Muscle of arm (tissue), 12 donors: ENCODE measurements around the gene RANBP3. TPM values are rescaled to one million over a fixed set of nuclear protein-coding genes. Genes with fewer than 3 reads are reported as not detected.

ENCODE experiments used
- DNase-seq: peaks from one replicate; pipeline ENCODE4 v3.0.0-alpha.2; 2013
- polyA plus RNA-seq, 12 donors: library from polyadenylated mRNA; unstranded; fragments of 120-200 nt; gene quantifications; one replicate each; pipeline ENCODE4 v1.2.1, GENCODE V29; 2013; ENCODE audit not compliant: insufficient read length in 12 of 12

The RANBP3 gene
- polyA plus RNA-seq, 12 donors: 36.6 to 89.2 (median 43.6) TPM; not detected in 1

DNA sequence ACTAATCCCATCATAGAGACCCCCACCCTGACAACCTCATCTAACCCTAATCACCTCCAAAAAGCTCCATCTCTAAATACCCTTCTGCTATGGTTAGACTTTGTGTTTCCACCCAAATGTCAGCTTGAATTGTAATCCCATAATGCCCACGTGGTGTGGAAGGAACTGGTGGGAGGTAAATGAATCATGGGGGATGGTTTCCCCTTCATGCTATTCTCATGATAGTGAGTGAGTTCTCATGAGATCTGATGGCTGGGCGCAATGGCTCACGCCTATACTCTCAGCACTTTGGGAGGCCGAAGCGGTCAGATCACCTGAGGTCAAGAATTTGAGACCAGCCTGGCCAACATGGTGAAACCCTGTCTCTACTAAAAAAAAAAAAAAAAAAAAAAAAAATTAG, 70.7 kb downstream of the RANBP3 start:
- no peak for DNase-seq

DNA sequence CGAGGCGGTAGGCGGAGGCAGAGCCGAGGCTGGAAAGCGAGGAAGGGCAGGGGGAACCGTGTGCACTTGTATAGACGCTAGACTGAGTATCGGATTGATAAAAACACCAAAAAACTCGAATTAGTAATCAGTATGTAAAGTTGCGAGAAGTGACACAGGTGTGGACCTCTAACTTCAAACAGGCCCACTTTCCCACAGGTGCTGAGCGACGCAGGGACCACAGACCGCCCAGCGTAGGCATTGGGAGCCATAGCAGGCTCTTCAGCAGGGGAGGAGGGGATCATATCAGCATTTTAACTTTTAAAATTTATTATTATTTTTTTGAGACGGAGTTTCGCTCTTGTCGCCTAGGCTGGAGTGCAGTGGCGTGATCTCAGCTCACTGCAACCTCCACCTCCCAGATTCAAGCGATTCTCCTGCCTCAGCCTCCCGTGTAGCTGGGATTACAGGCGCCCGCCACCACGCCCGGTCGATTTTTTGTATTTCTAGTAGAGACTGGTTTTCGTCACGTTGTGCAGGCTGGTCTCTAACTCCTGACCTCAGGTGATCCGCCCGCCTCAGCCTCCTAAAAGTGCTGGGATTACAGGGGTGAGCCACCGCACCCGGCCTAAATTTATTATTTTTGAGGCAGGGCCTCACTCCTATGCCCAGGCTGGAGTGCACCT, 72.7 kb downstream of the RANBP3 start:
- no peak for DNase-seq

DNA sequence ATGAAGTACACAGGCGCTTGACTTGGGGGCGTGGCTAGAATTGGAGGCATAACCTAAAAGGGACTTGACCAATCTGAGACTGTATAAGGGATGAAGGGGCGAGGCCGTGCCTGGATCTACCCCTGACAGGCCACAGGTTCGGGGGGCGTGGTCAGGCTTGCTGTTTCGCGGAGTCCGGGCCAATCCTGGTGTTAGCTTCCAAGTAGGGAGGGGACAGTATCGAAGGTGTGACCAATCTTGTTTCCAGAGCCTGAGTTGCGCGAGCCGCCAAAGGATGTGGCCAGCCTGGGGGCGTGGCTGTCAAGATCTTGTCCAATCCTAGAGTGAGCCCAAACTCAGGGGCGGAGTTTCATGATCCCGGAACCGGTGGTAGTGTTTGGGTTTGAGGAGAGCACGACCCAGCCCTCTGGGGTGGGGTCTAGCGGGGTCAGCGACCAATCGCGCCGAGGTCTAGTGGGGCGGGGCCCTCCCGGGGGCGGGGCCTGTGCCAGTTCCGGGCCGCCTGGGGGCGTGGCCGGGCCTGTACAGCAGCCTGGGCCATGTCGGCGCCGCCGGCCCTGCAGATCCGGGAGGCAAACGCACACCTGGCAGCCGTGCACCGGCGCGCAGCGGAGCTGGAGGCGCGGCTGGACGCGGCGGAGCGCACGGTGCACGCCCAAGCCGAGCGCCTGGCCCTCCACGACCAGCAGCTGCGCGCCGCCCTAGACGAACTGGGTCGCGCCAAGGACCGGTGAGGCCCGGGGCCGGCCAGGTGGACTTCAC, 73.4 kb downstream of the RANBP3 start, which contains the start of gene VMAC:
VMAC (plus strand) TSS at position 521 of the 762 bp plus-strand sequence; CDS start at position 540, 19 bp downstream.
- peak; percentile 99 for DNase-seq

DNA sequence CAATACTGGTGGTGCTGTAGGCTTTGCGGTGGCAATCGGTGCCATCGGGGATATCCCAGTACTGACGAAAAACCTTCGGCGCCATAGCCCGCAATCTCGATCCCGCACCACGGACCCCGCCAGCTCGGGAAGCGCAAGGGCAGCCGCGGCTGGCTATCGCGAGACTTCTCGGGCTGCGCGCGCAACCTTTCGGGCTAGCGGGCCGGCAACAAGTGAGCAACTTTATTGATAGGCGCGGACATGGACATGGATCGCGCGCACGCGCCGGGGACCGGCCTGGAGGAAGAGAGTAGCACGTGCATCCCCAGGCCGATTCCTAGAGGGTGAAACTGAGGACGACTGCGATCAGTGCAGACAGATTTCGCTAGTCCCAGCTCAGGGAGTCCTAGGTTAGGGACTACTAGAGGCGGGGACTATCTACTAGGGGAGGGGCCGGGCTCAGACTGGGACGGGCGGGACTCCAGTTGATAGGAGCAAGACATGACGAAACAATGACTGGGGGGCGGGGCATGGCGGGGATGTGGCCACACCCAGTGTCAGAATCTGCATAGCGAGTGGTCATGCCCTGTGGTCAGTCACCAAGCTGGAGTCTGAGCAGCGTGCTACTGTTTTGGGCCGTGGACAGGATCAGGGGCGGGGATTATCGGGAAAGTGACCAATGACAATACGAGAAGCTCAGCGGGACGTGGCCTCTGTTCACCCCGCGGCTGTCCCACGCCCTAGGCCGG, 74.2 kb downstream of the RANBP3 start, which contains the start of gene NDUFA11:
NDUFA11 (minus strand) TSS at position 167 of the 728 bp plus-strand sequence; CDS start at position 85, 82 bp downstream.
- peak; percentile 97 for DNase-seq

DNA sequence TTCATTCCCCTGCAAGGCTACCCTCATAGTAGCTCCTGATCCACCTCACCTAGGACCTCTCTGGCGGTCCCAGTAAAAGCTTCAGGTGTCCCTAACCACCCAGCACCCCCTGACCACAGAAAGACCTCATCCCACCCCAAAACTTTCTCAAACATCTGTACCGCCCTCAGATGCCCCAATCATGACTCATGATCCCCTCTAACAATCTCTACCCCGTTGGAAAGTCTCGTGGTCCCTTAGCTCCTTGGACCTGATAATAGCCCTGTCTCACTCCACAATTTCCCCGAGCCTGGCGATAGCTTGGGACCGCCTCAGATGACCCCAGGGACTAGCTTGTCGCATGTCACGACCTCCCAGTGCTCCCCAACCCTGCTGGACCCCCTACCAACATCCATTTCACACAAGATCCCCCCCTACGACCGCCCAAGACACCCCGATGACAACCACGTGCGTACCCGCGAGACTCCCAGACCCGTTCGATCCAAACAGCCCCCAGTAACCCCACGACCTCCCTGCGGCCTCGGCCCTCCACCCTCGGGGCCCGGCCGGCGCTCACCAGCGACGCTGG, 74.8 kb downstream of the RANBP3 start:
- DNase-seq: no peak

DNA sequence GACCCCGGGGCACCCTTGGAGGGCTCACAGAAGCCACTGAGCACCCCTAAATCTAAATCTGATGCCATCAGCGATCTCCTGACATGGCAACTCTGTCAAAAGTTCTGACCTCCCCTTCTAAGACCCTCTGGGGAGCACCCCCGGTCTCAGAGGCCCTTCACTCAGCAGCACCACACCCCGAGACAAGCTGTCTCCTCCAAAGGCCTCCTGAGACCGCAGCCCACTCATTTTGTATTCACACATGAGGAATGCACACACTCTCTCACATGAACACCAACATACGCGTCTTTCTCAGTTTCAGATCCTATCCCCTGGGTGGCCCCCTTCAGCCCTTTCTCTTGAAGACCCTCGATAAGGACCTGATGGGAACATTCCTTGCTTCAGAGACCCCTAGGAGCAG, 77.0 kb downstream of the RANBP3 start:
- DNase-seq: no peak

DNA sequence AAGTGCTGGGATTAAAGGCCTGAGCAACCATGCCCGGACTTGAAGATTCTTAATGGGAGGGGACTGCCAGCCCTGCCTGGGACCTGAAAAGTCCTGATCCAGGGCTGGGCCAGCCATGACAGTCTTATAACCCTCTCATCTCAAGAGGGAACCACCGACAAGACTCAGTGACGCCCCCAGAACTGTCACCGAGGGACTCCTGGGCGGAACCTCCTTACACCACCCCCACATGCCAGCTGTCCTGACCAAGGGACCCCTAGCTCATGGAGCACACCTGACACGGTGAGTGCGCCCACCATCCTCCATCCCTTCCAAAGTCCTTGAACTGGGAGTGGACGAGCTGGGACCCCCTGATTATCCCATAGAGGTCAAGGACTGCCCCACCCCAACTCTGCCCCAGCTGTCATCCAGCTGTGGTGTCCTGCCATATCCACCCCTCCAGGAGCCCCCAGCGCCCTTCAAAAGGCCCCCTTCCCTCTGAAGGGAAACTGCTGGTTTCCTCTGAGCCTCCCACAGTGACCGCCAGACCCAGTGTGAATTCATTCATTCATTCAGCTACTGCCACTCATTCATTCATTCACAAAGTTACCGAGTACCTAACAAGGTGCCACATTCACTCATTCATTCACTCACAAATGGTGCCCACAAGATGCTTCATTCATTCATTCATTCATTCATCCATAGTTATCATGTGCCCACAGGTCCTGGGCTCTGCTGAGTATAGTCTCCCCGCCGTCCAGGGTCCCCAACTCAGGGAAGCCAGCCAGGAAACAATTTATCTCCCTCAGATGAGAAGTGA, 78.0 kb downstream of the RANBP3 start:
- no peak for DNase-seq

DNA sequence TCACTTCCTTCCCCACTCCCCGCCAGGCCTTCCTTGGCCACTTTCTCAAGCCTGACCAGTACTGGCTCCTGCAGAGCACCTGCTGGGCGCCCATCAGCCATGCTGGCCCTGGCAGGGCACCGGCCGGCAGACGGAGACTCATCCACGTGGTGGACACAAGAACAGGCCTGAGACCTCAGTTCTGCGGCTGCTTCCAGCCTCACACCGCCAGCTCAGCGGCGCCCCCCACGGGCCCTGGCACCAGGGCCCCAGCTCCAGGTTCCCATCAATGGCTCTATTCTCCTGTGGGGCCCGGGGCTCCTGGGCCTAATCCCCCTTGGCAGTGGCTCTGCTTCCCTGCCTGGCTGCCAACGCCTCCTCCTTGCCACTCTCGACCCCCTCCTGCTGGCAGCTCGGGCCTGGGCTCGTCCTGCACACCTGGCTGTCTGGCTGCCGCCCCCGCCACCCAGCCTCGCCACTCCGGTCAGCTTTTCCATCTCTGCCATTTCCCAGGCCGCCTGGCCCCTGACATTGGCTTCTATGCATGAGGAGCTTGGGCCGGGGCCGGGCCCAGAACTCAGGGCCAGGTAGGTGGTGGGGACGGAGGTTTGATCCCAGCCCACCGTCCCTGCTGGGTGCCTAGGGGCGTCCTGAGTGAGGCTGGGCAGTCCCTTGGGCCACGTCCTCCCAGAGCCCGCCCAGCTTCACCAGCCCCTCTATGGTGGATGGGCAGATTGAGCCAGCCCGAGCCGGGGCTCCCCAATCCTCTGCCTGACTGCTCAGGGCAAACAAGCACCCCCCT, 80.6 kb downstream of the RANBP3 start:
- DNase-seq: no peak

DNA sequence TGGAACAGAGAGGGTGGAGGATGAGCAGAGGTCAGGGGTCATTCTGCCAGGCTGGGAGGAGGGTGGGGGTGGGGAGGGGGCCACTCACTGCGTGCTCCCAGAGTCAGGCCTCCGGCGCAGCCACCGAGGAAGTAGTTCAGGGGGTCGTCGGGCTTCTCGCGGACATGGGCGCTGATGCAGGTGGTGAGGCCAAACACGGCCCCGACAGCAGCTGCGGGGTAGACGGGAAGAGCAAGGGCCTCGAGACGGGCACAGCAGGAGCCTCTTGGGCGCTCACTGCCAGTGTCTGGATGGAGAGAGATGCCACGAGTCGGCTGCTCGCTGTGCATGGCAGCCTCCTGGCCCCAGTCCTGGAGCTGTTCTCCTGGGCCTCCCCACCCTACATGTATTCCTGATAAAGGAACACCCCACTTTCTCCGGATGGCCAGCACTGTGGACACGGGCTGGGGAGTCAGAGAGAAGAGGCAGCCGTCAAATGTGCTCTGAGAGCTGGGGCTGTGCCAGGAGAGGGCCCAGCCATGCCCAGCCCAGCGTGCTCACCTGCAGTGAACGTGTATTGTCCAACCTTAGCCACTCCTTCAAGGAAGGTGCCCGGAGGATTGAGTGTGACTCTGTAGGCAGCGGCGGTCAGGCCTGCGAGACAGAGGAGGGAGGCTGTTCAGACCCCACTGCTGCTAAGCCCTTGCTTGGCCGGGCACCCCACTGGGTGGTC, 81.4 kb downstream of the RANBP3 start:
- no peak for DNase-seq

DNA sequence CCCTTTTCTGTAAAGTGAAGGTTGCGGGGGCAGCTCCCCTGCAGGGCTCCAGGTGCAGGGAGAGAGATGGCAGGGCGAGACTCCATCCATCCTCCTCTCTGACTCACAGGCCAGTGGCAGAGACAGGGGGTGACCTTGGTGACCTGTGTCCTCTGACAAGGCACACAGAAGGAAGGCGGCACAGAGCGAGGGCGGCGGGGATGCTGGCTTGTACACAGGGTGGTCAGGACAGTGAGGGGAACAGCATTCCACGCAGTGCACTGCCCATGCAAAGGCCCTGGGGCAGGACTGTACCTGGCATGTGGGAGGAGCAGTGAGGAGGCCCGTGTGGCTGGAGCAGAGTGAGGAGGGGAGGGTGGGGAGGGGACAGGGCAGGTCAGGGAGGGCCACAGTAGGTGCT, 82.0 kb downstream of the RANBP3 start:
- no peak for DNase-seq

DNA sequence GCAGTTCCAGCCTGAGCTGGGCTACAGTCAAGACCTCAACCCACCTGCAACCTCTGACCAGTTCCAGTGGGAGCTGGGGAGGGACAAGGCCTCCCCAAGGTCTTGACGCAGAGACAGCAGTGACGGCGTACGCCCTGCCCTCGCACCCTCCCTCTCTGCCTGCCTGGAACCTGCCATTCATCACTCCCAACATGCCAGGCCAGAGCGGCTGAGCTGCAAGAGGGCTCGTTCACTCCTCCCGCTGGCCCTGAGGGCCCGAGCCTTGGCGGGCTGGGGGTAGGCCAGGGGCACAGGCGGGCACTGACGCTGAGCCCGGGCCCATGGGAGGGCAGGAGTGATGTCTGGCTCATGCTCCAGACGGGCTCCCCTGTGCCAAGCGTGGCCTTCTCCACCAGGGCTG, 82.5 kb downstream of the RANBP3 start:
- DNase-seq: no peak

DNA sequence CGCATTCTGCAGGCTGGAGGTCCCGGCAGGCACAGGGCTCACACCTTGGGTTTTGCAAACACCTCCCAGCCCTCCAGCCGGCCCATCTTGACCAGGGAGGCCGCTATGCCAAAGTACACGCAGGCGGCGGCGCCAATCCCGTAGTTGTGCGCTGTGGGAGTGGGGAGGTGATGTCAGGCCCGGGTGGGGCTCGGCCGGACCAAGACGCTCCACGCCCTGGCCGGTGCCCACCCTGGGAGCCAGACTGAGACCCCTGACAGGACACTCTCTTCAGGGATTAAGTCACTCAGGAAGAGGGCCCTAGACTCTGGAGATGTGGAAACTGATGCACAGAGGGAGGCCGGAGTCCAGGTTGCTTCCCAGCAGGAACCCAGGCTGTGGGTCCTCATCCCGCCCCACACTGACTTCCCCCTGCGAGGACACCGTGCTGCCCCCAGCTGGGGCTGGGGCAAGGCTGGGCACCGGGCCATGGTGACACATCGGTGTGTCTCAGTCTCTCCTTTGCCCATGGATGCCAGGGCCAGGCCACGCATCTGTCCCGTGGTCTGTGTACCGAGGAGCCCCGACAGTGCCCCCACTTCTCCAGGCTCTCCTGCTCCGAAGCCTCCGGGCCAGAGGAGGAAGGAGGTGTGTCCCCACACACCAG, 83.1 kb downstream of the RANBP3 start:
- DNase-seq: no peak

DNA sequence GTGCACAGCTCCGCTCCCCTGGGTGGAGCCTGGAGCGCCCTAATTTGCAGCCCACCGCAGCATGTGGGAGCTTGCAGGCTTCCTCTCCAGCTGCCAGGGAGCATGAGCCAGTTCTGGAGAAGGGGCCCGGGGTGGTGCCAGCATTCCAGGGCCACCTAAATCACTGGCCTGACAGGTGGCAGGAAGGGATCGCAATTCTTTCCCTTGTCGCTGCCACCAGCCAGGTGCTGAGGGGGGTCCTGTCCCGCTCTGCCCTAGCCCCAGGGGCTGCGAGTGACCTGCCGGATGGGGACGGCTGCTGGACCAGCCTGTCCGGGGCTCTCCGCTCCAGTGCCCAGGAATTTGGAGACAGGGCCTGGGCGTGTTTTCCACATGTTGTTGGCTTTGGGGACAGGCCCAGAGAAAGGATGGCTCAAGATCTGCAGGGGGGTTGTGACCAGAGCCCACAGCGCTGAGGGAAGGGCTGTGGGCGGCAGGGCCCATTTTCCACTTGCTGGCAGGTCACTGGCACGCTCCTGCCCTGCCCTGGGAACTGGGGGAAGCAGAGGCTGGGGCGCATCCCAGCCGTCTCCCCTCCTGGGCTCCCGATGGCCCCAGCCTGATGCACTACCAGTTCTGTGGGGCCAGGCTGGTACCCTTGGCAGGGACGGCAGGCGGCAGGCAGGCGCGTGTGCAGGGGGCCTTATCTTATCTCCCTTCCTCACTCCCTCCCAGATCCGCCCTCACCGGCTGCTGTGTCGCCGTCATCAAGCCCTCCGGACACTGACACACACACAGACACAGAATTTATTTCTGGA, 83.8 kb downstream of the RANBP3 start:
- no peak for DNase-seq

DNA sequence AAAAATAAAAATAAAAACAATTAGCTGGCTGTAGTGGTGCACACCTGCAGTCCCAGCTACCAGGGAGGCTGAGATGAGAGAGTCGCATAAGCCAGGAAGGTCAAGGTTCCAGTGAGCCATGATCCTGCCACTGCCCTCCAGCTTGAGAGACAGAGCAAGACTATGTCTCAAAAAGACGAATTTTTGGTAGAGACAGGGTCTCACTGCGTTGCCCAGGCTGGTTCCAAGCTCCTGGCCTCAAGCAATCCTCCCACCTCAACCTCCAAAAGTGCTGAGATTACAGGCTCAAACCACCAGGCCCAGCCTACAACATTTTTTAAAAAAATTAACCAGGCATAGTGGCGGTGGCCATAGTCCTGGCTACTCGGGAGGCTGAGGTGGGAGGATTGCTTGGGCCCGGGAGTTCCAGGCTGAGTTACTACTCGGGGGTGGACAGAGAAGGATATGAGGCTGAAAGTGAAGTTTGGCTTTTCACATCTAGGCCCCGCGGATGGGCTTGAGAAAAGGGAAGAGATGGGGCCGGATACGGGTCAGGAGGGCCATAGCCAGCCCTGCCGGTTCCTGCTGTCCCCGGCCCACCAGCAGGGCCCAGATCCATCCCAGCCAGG, 84.5 kb downstream of the RANBP3 start:
- no peak for DNase-seq

DNA sequence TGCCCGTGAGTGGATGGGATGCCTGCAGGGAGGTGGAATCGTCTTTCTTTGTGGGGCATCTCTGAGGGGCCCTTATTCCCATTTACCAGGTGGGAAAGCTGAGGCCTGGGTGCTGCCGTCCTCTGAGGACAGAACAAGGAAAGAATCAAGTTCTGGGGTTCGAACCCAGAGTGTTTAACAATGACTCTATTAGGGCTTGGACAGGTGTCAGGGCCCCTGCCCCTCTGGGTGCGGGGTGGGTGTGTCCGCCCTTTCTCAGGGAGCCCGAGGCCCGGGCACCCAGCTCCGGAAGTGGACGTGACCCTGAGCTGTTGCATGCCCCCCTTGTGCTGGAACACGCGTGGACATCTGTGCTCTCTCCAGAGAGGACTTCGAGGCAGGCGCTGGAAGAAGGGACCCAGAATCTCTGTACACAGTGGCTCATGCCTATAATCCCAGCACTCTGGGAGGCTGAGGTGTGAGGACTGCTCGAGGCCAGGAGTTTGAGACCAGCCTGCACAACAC, 85.1 kb downstream of the RANBP3 start:
- DNase-seq: no peak

DNA sequence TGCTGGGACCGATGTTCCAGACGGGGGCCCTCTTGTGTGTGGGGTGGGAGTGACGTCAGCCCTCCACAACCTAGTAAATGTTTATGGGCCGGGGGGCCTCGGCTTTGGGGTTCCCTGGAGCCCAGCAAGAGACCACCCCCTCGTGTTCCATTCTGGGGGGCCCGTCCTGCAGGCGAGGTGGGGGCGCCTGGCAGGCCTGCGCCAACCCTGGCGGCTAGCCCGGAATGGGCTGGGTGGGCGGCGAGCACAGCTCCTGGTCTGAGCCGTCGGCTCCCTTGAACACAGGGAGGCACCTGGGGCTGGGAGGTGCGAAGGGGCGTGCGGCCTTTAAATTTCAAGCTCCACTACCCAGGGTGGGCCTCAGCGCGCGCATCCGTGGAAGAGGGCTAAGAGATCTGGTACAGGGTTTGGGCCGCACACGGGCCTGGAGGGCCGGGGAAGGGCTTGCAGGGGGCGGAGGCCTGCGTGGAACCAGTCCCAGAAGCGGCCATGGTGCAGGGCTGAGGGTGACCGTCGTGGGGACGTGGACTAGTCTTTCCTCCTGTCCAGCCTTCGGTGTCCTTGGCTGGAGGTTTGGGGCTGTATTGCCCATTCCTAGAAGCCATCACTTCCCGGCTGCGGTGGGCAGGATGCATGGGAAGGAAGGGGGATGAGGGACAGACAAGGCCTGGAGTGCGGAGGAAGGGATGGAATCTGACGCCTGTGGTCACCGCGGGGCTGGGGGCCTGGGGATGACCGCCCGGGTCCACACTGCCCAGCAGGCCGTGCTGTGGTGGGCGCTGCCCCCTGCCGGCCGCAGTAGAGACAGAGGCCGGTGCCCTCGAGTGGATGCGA, 85.8 kb downstream of the RANBP3 start:
- DNase-seq: no peak

DNA sequence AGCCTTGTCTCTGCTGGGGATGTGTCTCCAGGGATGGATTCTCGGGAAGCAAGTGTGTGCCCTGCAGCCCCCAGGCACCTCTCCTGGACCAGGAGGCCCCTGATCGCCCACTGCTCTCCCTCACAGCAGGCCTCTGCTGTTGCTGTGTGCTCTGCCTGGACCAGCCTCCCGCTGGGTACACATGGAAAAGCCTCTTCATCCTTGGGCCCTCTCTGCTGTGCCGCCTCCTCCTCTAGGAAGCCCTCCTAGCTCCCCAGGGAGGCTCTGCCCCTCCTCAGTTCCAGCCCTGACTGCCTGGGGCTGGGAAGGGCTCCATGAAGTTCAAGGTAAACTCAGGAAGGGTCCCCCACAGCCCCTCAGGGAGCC, 86.4 kb downstream of the RANBP3 start:
- no peak for DNase-seq
